Glomerular endothelial cell (primary cell): Measurements from ENCODE around the gene ARHGEF11. TPM values are rescaled to one million over a fixed set of nuclear protein-coding genes. Genes with fewer than 3 reads are reported as not detected.
A peak's percentile ranks its signal among the peaks of the same experiment; 100 is the strongest.

Experiments
- DNase-seq: peaks from one replicate; pipeline ENCODE4 v3.0.0-alpha.2; 2011; ENCODE audit warnings: low read depth, low spot score; ENCODE audit errors: extremely low read depth
- total RNA-seq: library from RNA; depleted of rRNA; stranded (reverse); fragments of >200 nt; gene quantifications from 2 replicates; pipeline ENCODE4 v1.2.3, GENCODE V29; 2015

ARHGEF11 gene
- total RNA-seq, 1 donor from 2014 or later: 28.2 TPM

- DNase-seq: no peak
These were observed 145.4 kb downstream of the ARHGEF11 start for GRCh38 chr1:156899956-156900718.

GRCh38 chr1:156898971-156899664 is 146.4 kb downstream of the ARHGEF11 start:
- no peak for DNase-seq

- peak; percentile 77 for DNase-seq
These were observed 147.4 kb downstream of the ARHGEF11 start for GRCh38 chr1:156898161-156898566.

- no peak for DNase-seq
These were observed 148.3 kb downstream of the ARHGEF11 start for GRCh38 chr1:156897078-156897825.

GRCh38 chr1:156896490-156897033 is 149.0 kb downstream of the ARHGEF11 start:
- DNase-seq: no peak

GRCh38 chr1:156895927-156896326 is 149.6 kb downstream of the ARHGEF11 start:
- no peak for DNase-seq

GRCh38 chr1:156895455-156895812 is 150.1 kb downstream of the ARHGEF11 start:
- no peak for DNase-seq

- DNase-seq: no peak
These were observed 150.7 kb downstream of the ARHGEF11 start for GRCh38 chr1:156894711-156895454.

- no peak for DNase-seq
These were observed 151.5 kb downstream of the ARHGEF11 start for GRCh38 chr1:156894001-156894400.

- no peak for DNase-seq
These were observed 152.2 kb downstream of the ARHGEF11 start, which contains the start of gene PEAR1 for GRCh38 chr1:156893048-156893953. Gene PEAR1 (plus strand): TSS chr1:156893718. CDS start chr1:156903927, 10,209 bp downstream.

GRCh38 chr1:156892190-156893047 is 153.1 kb downstream of the ARHGEF11 start:
- DNase-seq: no peak

- DNase-seq: peak; percentile 80
These were observed 155.6 kb downstream of the ARHGEF11 start for GRCh38 chr1:156889802-156890580.

GRCh38 chr1:156887734-156888133 is 157.8 kb downstream of the ARHGEF11 start:
- DNase-seq: no peak

- no peak for DNase-seq
These were observed 158.2 kb downstream of the ARHGEF11 start for GRCh38 chr1:156887317-156887716.

- no peak for DNase-seq
These were observed 158.8 kb downstream of the ARHGEF11 start for GRCh38 chr1:156886583-156887281.

GRCh38 chr1:156885880-156886355 is 159.6 kb downstream of the ARHGEF11 start:
- DNase-seq: no peak

- no peak for DNase-seq
These were observed 160.2 kb downstream of the ARHGEF11 start for GRCh38 chr1:156885314-156885713.
